Activated CD4-positive, alpha-beta T cell treated with anti-CD3 and anti-CD28 coated beads, Interleukin-2, amount 50 U/mL, for 4 hours (primary cell): ENCODE results near the gene ENTPD8.
A peak's percentile ranks its signal among the peaks of the same experiment; 100 is the strongest.
"Not testable (repeated sequence)": the region's sequence is repeated elsewhere in the genome, so short reads cannot be mapped to it uniquely, and the experiment has no call there.

Experiments
- DNase-seq, 2 experiments: peaks; one replicate each; pipeline ENCODE4 v3.0.0-alpha.2; 2020

The ENTPD8 gene

GRCh38 chr9:137390553-137391410 lies 50.4 kb downstream of the ENTPD8 start:
- DNase-seq, result no peak

GRCh38 chr9:137389428-137389746 lies 51.8 kb downstream of the ENTPD8 start:
- no peak for DNase-seq

- DNase-seq, result no peak
These were observed 52.3 kb downstream of the ENTPD8 start for GRCh38 chr9:137388589-137389427.

- DNase-seq, result no peak
These were observed 53.1 kb downstream of the ENTPD8 start for GRCh38 chr9:137387891-137388560.

- DNase-seq, result peak in 1 of 2 experiments; percentile 7
These were observed 53.9 kb downstream of the ENTPD8 start for GRCh38 chr9:137387114-137387890.

- not testable (repeated sequence) for DNase-seq
These were observed 54.5 kb downstream of the ENTPD8 start for GRCh38 chr9:137386507-137387113.

- DNase-seq, result no peak
These were observed 56.0 kb downstream of the ENTPD8 start for GRCh38 chr9:137385061-137385655.
